Ureter (tissue), 1 donor: ENCODE data around the gene KYNU. TPM values are rescaled to one million over a fixed set of nuclear protein-coding genes. Genes with fewer than 3 reads are reported as not detected.
"Not testable (repeated sequence)": the region's sequence is repeated elsewhere in the genome, so short reads cannot be mapped to it uniquely, and the experiment has no call there.

ENCODE experiments used
- DNase-seq: peaks from one replicate; pipeline ENCODE4 v3.0.0-alpha.2; 2020; ENCODE audit warnings: low spot score
- total RNA-seq: library from RNA; stranded (reverse); gene quantifications from one replicate; pipeline ENCODE4 v1.2.4, GENCODE V29; 2023
- donor health status: DM: yes; HTN: yes; CAD: no.

The KYNU gene
- total RNA-seq, 1 donor from 2014 or later: 18.7 TPM

GRCh38 chr2:143089520-143089919, 212.1 kb downstream of the KYNU start:
- not testable (repeated sequence) for DNase-seq
